Smooth muscle cell (in vitro differentiated cells): Measurements from ENCODE around the gene TMEM63B. TPM values are rescaled to one million over a fixed set of nuclear protein-coding genes. Genes with fewer than 3 reads are reported as not detected.
A peak's percentile ranks its signal among the peaks of the same experiment; 100 is the strongest.

Experiments used
- DNase-seq: peaks from one replicate; lab custom pipeline; 2025; ENCODE audit not compliant: unreplicated experiment; lab: John Stamatoyannopoulos, UW
- H2AFZ ChIP-seq: fragments of 200-600 bp; sonication (generic); 2 replicates; pipeline ENCODE4 v1.6.0; 2016; ENCODE audit warnings: antibody characterized with exemption, low read depth, mild to moderate bottlenecking
- H3F3A ChIP-seq: fragments of 200-600 bp; sonication (generic); 2 replicates; pipeline ENCODE4 v1.6.0; 2017; ENCODE audit warnings: antibody characterized with exemption, low read depth
- H3K27ac ChIP-seq: fragments of 200-600 bp; sonication (generic); 2 replicates; pipeline ENCODE4 v1.5.1; 2016; ENCODE audit warnings: low read depth, mild to moderate bottlenecking
- H3K27me3 ChIP-seq: fragments of 200-600 bp; sonication (generic); 2 replicates; pipeline ENCODE4 v1.6.1; 2016; ENCODE audit warnings: low read depth, mild to moderate bottlenecking
- H3K36me3 ChIP-seq: fragments of 200-600 bp; sonication (generic); 2 replicates; pipeline ENCODE4 v1.5.1; 2016; ENCODE audit warnings: low read depth
- H3K4me1 ChIP-seq: fragments of 200-600 bp; sonication (generic); 2 replicates; pipeline ENCODE4 v1.5.1; 2016; ENCODE audit warnings: low read depth
- H3K4me2 ChIP-seq: fragments of 200-600 bp; sonication (generic); 2 replicates; pipeline ENCODE4 v1.6.0; 2016; ENCODE audit warnings: mild to moderate bottlenecking
- H3K4me3 ChIP-seq: fragments of 200-600 bp; sonication (generic); 2 replicates; pipeline ENCODE4 v1.5.1; 2016; ENCODE audit warnings: mild to moderate bottlenecking
- H3K79me2 ChIP-seq: fragments of 200-600 bp; sonication (generic); 2 replicates; pipeline ENCODE4 v1.6.0; 2016; ENCODE audit warnings: low read depth, mild to moderate bottlenecking
- H3K9ac ChIP-seq: fragments of 200-600 bp; sonication (generic); 2 replicates; pipeline ENCODE4 v1.6.0; 2016; ENCODE audit warnings: low read depth
- H3K9me3 ChIP-seq: fragments of 200-600 bp; sonication (generic); replicated peaks from 2 replicates; pipeline ENCODE4 v1.5.1; 2016; ENCODE audit warnings: low read depth
- H4K20me1 ChIP-seq: fragments of 200-600 bp; sonication (generic); 2 replicates; pipeline ENCODE4 v1.6.0; 2016; ENCODE audit warnings: low read depth
- CTCF ChIP-seq: fragments of 200-600 bp; sonication (generic); IDR thresholded peaks from 2 replicates; pipeline ENCODE4 v1.5.1; 2017; ENCODE audit warnings: borderline replicate concordance, mild to moderate bottlenecking, antibody characterized with exemption; ENCODE audit not compliant: insufficient read depth, poor library complexity, severe bottlenecking
- WGBS: methylation state at CpG from one replicate; pipeline ENCODE4 v1.1.7; 2016; ENCODE audit warnings: low lambda C conversion rate; 5-methylcytosine and 5-hydroxymethylcytosine counted together
- polyA plus RNA-seq: library from polyadenylated mRNA; unstranded; fragments of >200 nt; fragmentation: Nextera tagmentation; extraction: Ambion mirVana; gene quantifications from 2 replicates; pipeline ENCODE4 v1.2.1, GENCODE V29; 2016
- total RNA-seq: library from RNA; depleted of rRNA; stranded (reverse); fragments of >200 nt; gene quantifications from 2 replicates; pipeline ENCODE4 v1.2.3, GENCODE V29; 2014

Gene TMEM63B
- total and polyA plus RNA-seq, 2 experiments from 2014 or later = 10.8 to 21.2 TPM

- no peak for DNase-seq
- no peak overlapping the region for H3K4me2 ChIP-seq
- H3K4me1 ChIP-seq = no peaks in the 10 kb centered on the region
- H4K20me1 ChIP-seq = no peaks in the 10 kb centered on the region
- H2AFZ ChIP-seq = no peak overlapping the region
- no peaks in the 10 kb centered on the region for H3K9me3 ChIP-seq
- H3K36me3 ChIP-seq = no peaks in the 10 kb centered on the region
- H3K27me3 ChIP-seq = no peaks in the 10 kb centered on the region
- H3K9ac ChIP-seq = no peak overlapping the region
- 71% methylated on average over 3 of the region's 3 CpGs for WGBS
- no peak overlapping the region for H3K4me3 ChIP-seq
- no peak for TF ChIP-seq CTCF
- no peaks in the 10 kb centered on the region for H3F3A ChIP-seq
- no peaks in the 10 kb centered on the region for H3K79me2 ChIP-seq
- H3K27ac ChIP-seq = no peak overlapping the region
These were observed 23.1 kb downstream of the TMEM63B start for GRCh38 chr6:44150317-44150917.

- H3K9me3 ChIP-seq = no peaks in the 10 kb centered on the region
- 30% methylated on average over 31 of the region's 31 CpGs for WGBS
- no peak overlapping the region for H3K4me2 ChIP-seq
- no peak overlapping the region for H2AFZ ChIP-seq
- TF ChIP-seq CTCF = peak; percentile 99
- peaks cover 4% of the 10 kb centered on the region for H3F3A ChIP-seq
- no peaks in the 10 kb centered on the region for H3K79me2 ChIP-seq
- H4K20me1 ChIP-seq = no peaks in the 10 kb centered on the region
- no peak overlapping the region for H3K9ac ChIP-seq
- DNase-seq = peak; percentile 60
- H3K36me3 ChIP-seq = no peaks in the 10 kb centered on the region
- no peaks in the 10 kb centered on the region for H3K4me1 ChIP-seq
- H3K27me3 ChIP-seq = no peaks in the 10 kb centered on the region
- H3K4me3 ChIP-seq = no peak overlapping the region
- H3K27ac ChIP-seq = no peak overlapping the region
These were observed 24.2 kb downstream of the TMEM63B start for GRCh38 chr6:44151348-44152108.

- H3K9ac ChIP-seq = no peak overlapping the region
- H3K27me3 ChIP-seq = no peaks in the 10 kb centered on the region
- H3K79me2 ChIP-seq = no peaks in the 10 kb centered on the region
- H3K4me2 ChIP-seq = no peak overlapping the region
- no peaks in the 10 kb centered on the region for H3K4me1 ChIP-seq
- H3F3A ChIP-seq = peaks cover 4% of the 10 kb centered on the region
- no peaks in the 10 kb centered on the region for H3K9me3 ChIP-seq
- DNase-seq = no peak
- TF ChIP-seq CTCF = no peak
- H3K36me3 ChIP-seq = no peaks in the 10 kb centered on the region
- H3K27ac ChIP-seq = no peak overlapping the region
- H3K4me3 ChIP-seq = no peak overlapping the region
- 52% methylated on average over 7 of the region's 8 CpGs for WGBS
- H2AFZ ChIP-seq = no peak overlapping the region
- H4K20me1 ChIP-seq = no peaks in the 10 kb centered on the region
These were observed 24.7 kb downstream of the TMEM63B start for GRCh38 chr6:44152109-44152461.

GRCh38 chr6:44152533-44152932 lies 25.2 kb downstream of the TMEM63B start:
- H2AFZ ChIP-seq = no peak overlapping the region
- WGBS = 96% methylated on average over 19 of the region's 19 CpGs
- no peak for DNase-seq
- peaks cover 4% of the 10 kb centered on the region for H3F3A ChIP-seq
- no peak overlapping the region for H3K4me2 ChIP-seq
- H3K4me1 ChIP-seq = no peaks in the 10 kb centered on the region
- no peak overlapping the region for H3K9ac ChIP-seq
- TF ChIP-seq CTCF = no peak
- no peak overlapping the region for H3K27ac ChIP-seq
- H4K20me1 ChIP-seq = no peaks in the 10 kb centered on the region
- no peaks in the 10 kb centered on the region for H3K27me3 ChIP-seq
- H3K36me3 ChIP-seq = no peaks in the 10 kb centered on the region
- no peak overlapping the region for H3K4me3 ChIP-seq
- H3K9me3 ChIP-seq = no peaks in the 10 kb centered on the region
- H3K79me2 ChIP-seq = no peaks in the 10 kb centered on the region
